Measurements from ENCODE around the gene SLC35B2.

The SLC35B2 gene

GRCh38 chr6:44257025-44257752 is at the start of gene SLC35B2:
SLC35B2 (minus strand) TSS chr6:44257528; CDS start chr6:44257410, 118 bp downstream.
- no peak for DNase-seq (ENCODE audit: low read depth)

- DNase-seq (ENCODE audit: low read depth) = no peak
Measured at GRCh38 chr6:44306710-44307109, 49.4 kb upstream of the SLC35B2 start.

GRCh38 chr6:44305200-44305725 is 47.9 kb upstream of the SLC35B2 start:
- DNase-seq (ENCODE audit: low read depth) = no peak

- no peak for DNase-seq (ENCODE audit: low read depth)
Measured at GRCh38 chr6:44304282-44305199, 47.2 kb upstream of the SLC35B2 start.

- no peak for DNase-seq (ENCODE audit: low read depth)
Measured at GRCh38 chr6:44303842-44304241, 46.5 kb upstream of the SLC35B2 start.

DNA sequence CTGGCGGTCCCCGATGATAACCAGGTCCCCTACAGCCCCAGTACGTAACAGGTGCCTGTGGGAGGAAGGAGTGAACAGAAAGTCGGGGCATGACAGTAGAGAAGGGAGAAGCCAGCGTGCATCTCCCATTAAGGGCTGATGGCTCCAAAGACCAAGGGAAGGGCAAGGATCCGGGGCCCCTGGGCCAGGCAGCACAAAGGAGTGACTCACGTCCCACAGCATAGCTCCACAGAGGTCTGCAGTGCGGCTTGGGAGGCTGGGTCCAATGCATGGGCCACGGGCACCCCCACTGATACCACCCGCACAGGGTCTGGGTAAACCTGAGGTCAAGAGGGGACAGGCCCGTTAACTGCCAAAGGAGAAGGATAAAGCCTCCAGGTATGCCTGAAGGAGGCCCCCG is 45.5 kb upstream of the SLC35B2 start:
- DNase-seq (ENCODE audit: low read depth) = no peak

DNA sequence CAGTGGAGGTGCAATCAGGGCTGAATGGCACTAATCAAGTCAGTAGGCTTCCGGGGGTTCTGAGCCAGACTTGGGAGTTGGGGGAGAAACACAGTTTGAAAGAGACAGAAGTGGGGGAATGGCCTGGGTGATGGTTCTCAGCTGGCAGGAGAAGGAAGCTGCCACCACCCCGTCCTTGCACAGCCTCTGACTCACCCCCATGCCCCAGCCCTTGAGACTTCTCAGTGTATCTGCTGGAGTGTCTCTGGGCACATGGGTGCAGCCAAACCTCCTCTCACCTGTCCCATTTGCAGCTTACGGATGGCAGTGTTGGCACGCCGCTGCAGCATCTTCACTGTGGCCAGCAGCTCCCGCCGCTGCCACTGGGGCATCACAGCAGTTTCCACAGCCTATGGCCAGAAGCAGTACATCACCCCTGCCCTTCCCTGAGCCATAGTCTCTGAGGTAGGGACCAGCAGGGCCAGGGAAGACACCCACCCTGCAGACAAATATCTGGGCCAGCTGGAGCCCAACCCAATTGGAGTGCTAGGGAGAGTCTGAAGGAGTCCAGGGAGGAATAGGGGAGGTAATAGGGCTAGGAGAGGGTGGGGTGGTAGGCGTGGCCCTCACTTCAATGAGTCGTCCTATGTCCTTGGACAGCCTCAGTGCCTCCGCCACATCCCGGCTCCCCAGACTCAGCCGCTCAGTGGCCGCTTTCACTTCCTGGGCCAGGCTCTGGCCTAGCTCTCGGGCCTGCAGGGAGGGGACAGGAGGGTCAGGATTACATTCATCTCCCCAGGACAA is 44.6 kb upstream of the SLC35B2 start:
- no peak for DNase-seq (ENCODE audit: low read depth)

DNA sequence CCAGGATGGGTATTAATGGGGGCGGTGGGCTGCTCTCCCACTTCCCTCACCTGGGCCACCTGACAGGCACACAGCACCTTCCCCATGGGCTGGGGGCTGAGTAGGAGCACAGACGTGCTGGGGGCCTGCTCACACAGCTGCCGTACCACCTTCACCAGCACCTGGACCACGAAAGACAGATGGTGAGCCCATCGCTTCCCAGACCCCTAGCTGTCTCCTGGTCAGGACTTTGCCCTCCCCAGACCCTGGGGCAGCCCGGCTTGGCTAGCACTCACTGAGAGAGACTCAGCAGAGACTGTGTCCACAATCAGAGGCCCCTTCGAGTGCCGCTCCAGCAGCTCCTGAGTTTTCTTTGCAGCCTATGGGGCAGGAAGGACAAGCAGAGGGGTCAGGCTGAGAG is 43.8 kb upstream of the SLC35B2 start:
- DNase-seq (ENCODE audit: low read depth) = no peak

- no peak for DNase-seq (ENCODE audit: low read depth)
Measured at GRCh38 chr6:44300292-44300823, 43.0 kb upstream of the SLC35B2 start.

DNA sequence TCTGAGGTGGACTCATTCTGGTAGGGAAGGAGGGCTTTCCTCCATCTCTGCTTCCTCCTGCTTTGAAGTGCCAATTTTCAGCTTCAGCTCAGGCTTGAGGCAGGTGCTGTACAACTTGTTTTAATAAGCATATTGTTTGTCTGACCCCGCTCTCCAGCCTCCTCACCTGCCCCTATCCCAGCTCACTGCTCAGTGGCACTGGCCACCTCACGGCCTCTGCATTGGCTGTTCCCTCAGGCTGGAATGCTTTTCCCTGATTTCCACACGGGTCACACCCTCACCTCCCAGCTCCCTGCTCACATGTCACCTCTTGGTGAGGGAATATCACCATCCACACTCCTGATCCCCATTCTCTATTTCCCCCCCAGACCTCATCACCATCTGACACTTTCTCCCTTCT is 41.5 kb upstream of the SLC35B2 start:
- DNase-seq (ENCODE audit: low read depth) = no peak

- no peak for DNase-seq (ENCODE audit: low read depth)
Measured at GRCh38 chr6:44298055-44298803, 40.9 kb upstream of the SLC35B2 start.

GRCh38 chr6:44297063-44298038 is 40.0 kb upstream of the SLC35B2 start:
- DNase-seq (ENCODE audit: low read depth) = no peak

DNA sequence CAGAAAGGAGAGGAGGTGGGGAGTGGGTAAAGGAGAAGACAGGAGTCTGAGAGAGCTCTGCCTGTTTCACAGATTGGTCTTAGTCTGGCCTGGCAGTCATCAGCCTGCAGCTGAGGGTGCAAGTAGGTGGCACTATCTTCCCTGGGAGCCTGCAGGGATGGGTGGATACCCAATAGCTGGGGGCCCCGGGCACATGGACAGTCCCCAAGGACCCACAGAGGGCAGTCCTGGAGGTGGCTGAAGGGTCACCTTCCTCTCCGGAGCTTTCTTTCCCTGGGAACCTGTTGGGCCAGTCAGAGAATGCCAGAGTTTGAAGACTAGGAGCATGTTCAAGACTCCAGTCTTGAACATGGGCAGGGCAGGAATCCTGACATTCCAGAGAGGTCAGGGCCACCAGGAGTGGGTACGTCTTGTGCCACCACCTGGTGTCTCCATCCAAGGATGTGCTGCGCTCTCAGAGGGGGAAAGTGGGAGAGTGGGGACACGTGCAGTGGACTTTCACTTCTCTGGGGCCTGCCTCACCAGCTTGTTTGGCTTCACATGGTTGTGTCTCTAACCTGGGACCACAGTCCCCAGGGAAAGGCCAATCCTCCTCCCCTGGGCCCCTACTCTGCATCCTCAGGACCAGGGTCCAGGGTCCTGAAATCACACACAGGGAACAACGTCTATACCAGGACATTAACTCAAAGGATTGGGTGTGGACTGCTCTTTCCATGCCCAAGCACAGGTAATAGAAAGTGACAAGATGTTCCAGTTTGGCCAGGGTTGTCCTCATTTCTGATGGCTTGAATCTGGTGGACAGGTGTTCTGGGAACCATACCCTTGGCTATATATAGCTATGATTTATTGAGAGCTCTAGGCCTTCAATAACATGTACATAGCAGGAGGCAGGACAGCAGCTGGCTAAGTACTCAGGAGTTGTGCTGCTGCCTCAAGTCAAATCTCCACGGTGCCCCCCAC is 37.8 kb upstream of the SLC35B2 start:
- DNase-seq (ENCODE audit: low read depth) = no peak

DNA sequence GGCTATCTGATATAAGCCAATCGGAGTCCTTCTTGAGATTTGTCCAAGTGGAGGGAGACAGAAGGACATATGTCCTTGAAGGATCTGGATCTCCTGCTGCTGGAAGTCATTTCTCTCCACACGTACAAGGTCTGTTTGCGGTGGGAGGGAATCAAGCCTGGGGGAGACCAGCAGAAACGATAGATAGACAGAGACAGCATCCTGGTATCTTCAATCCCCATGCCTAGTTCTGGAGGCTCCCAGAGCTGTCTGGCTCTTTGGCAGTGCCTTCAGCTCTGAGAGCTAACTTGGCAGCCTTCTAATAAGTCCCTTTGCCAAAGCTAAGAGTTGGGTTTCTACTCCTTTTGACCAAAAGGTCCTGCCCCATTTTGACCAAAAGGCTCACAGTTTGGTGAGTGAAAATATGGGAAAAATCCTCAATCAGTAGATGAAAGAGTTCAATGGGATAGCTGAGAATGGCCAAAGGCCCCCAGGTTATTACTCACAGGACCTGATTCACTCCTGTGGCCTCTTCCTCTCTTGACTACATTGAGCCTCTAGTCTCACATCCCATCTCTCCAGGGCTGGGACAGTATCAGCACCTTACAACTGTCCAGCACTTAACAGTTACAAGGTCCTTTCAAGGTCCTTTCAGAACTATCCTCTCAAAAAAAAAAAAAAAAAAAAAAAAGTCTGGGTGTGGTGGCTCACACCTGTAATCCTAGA is 35.5 kb upstream of the SLC35B2 start:
- no peak for DNase-seq (ENCODE audit: low read depth)

DNA sequence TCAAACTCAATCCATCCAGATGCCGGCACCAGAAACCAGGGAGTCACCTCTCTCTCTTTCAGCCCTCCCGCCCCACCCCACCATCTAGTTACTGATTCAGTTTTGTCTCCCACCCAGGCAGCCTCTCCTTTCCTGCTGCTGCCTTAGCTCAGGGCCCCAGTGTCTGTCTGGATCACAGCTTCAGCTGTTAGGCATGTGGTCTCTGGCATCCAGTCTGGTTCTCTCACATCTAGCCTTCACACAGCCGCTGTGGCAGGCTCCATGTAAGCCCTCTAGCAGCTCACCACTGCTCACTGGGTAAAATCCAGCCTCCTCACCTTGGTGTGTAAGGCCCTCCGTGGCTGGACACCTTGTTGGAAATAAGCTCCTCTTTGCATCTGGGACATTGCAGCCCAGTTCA is 34.5 kb upstream of the SLC35B2 start:
- DNase-seq (ENCODE audit: low read depth) = no peak

DNA sequence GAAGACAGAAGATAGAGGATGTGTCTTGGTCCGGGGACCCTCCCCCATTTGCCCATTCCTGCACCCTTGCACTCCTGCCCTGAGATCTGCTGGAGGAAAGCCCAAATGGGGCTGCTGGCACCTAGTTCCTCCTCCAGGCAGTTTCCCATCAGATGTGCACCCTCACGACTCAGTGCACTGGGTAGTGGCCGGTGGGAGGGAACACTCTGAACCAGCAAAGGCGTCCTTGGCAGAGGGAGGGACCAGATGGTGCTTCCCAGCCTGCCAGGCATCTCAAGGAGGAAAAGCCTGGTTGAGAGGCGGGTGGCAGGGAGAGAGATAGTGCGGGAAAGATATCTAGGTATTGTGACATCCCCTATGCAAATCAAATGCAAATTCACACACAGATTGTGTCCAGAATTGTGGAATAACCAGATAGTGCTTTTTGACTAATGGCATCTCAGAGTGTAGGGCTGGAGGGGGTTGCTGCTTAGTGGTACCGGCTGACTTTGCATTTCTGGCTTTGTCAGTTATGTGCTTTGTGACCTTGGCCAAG is 32.5 kb upstream of the SLC35B2 start:
- no peak for DNase-seq (ENCODE audit: low read depth)

DNA sequence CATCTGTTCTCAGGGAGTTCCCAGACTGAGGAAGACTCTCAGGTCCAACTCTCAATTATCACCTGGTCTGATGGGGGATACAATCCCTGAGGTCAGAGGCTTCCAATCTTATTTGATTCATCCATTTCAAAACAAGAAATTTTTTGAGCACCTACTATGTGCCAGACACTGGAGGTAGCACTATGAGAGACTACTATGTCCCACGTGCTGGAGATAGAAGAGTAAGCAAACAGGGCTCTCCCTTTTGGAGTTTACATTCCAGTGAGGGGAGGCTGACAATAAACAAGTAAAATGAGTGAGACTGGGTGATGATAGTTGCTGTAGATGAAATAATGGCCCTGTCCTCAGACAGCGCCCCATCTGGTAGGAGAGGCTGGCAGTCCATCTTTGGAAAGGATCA is 29.4 kb upstream of the SLC35B2 start:
- no peak for DNase-seq (ENCODE audit: low read depth)

DNA sequence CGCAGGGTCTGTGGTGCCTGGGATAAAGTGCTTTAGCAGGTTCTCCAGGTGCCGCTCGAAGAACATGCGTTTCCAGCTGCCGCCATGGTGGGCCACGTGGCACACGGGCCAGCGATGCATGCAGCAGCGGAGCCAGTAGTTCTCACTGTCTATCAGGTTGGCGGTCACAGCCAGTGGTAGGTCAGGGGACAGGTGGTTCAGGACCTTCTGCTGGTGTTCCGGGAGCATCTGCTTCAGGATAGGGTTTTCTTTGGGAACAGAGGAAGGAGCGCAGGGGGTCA is 28.9 kb upstream of the SLC35B2 start:
- DNase-seq (ENCODE audit: low read depth) = no peak

Measured in non-pigmented ciliary epithelial cell (primary cell).